T-helper 17 cell (primary cell): ENCODE data around the gene UBFD1. TPM values are rescaled to one million over a fixed set of nuclear protein-coding genes. Genes with fewer than 3 reads are reported as not detected.
"Not testable (repeated sequence)": the region's sequence is repeated elsewhere in the genome, so short reads cannot be mapped to it uniquely, and the experiment has no call there.

Experiments used
- ATAC-seq: fragments of 150-1000 bp; cut with Tn5 transposase; 2 replicates; pipeline ENCODE4 v1.10.0; 2021; ENCODE audit warnings: mild to moderate bottlenecking, moderate library complexity
- DNase-seq, 3 donors: peaks; one replicate each; pipeline versions ENCODE4 v3.0.0 to v3.0.0-alpha.2; 2020 to 2021
- H3K9me3 ChIP-seq: one replicate; pipeline ENCODE4 v1.7.0; 2013; ENCODE audit warnings: low read length, mild to moderate bottlenecking; ENCODE audit not compliant: control insufficient read depth, poor library complexity, severe bottlenecking
- H3K27ac Mint-ChIP-seq: one replicate; pipeline ENCODE4 v1.8.0; 2022; ENCODE audit warnings: mild to moderate bottlenecking, moderate library complexity, mixed read lengths
- H3K27me3 Mint-ChIP-seq: one replicate; pipeline ENCODE4 v1.8.0; 2022; ENCODE audit warnings: mixed read lengths
- H3K36me3 Mint-ChIP-seq: one replicate; pipeline ENCODE4 v1.8.0; 2022; ENCODE audit warnings: low read depth, mixed read lengths
- H3K4me1 Mint-ChIP-seq: one replicate; pipeline ENCODE4 v1.8.0; 2022; ENCODE audit warnings: mild to moderate bottlenecking, mixed read lengths
- H3K4me3 Mint-ChIP-seq: one replicate; pipeline ENCODE4 v1.8.0; 2022; ENCODE audit warnings: mild to moderate bottlenecking, moderate library complexity, mixed read lengths
- total RNA-seq, 4 donors: library from RNA in 2 of 4; stranded (reverse) in 2 of 4; gene quantifications; one replicate each; pipeline ENCODE4 v1.2.3 and lab custom pipeline; 2022 to 2026

Gene UBFD1
- total RNA-seq, 2 donors from 2014 or later, result 37.9 to 43.3 TPM

DNA sequence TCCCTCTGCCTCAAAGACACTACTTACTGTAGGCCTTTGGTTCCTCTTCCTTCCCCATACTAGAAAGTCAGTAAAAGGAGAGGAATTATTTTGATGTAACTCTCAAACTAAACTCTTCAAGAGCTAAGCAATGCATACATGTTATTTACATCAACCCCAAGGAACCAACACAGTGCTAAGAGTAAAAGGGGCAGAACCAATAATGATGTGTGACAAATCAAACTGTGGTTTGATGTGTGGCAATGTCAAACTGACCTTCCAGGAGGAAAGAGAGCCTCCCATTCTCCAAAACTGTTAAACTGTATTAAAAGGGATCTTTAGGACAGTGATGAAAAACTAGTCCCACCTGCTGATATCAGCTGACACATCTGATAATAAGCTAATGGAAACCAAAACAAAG, 22.9 kb downstream of the UBFD1 start:
- H3K27ac Mint-ChIP-seq, result no peak overlapping the region
- ATAC-seq (no peak), DNase-seq (no peak)
- H3K36me3 Mint-ChIP-seq, result peaks cover 3% of the 10 kb centered on the region
- no peaks in the 10 kb centered on the region for H3K9me3 ChIP-seq
- no peaks in the 10 kb centered on the region for H3K27me3 Mint-ChIP-seq
- no peak overlapping the region for H3K4me3 Mint-ChIP-seq
- H3K4me1 Mint-ChIP-seq, result peaks cover 5% of the 10 kb centered on the region

DNA sequence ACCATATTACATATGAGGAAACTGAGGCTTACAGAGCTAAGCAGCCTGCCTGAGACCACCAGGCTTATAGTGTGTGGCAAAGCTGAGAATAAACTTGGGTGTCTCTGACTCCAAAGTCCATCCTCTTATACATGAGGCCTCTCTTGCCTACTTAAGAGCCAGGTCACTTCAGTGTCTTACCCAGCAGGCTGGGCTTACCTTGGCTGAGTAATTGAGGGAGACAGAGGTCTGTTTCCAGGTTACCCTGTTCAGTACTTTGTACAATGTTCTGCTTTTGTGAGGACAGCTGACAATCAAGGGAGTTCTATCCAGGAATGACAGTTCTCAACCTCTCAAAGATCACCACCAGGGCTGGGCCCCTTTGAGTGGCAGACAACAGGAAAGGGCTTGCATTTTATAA, 24.2 kb downstream of the UBFD1 start:
- Mint-ChIP-seq H3K27ac (no peak overlapping the region), H3K4me3 (no peak overlapping the region), H3K36me3 (peaks cover 3% of the 10 kb centered on the region), H3K27me3 (no peaks in the 10 kb centered on the region), H3K4me1 (peaks cover 3% of the 10 kb centered on the region)
- DNase-seq (no peak), ATAC-seq (no peak)
- no peaks in the 10 kb centered on the region for H3K9me3 ChIP-seq

DNA sequence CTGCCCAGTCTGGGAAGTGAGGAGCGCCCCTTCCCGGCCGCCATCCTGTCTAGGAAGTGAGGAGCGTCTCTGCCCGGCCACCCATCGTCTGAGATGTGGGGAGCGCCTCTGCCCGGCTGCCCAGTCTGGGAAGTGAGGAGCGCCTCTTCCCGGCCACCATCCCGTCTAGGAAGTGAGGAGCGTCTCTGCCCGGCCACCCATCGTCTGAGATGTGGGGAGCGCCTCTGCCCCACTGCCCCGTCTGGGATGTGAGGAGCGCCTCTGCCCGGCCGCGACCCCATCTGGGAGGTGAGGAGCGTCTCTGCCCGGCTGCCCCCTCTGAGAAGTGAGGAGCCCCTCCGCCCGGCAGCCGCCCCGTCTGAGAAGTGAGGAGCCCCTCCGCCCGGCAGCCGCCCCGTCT, 25.7 kb downstream of the UBFD1 start:
- not testable (repeated sequence) for H3K4me3 Mint-ChIP-seq, H3K4me1 Mint-ChIP-seq, H3K36me3 Mint-ChIP-seq, H3K27me3 Mint-ChIP-seq, ATAC-seq, H3K9me3 ChIP-seq, H3K27ac Mint-ChIP-seq, DNase-seq

GRCh38 chr16:23584186-23585076, 26.9 kb downstream of the UBFD1 start:
- no peak overlapping the region for H3K4me3 Mint-ChIP-seq
- H3K9me3 ChIP-seq, result no peaks in the 10 kb centered on the region
- no peaks in the 10 kb centered on the region for H3K27me3 Mint-ChIP-seq
- ATAC-seq (no peak), DNase-seq (no peak)
- H3K27ac Mint-ChIP-seq, result no peak overlapping the region
- peaks cover 8% of the 10 kb centered on the region for H3K4me1 Mint-ChIP-seq
- peaks cover 5% of the 10 kb centered on the region for H3K36me3 Mint-ChIP-seq

GRCh38 chr16:23587726-23588125, 30.2 kb downstream of the UBFD1 start:
- Mint-ChIP-seq H3K4me3 (no peak overlapping the region), H3K36me3 (peaks cover 13% of the 10 kb centered on the region), H3K27me3 (no peaks in the 10 kb centered on the region), H3K27ac (no peak overlapping the region), H3K4me1 (peaks cover 17% of the 10 kb centered on the region)
- H3K9me3 ChIP-seq, result no peaks in the 10 kb centered on the region
- no peak for DNase-seq
- ATAC-seq, result no peak

- Mint-ChIP-seq H3K27ac (no peak overlapping the region), H3K36me3 (peaks cover 10% of the 10 kb centered on the region), H3K4me1 (peaks cover 18% of the 10 kb centered on the region), H3K27me3 (no peaks in the 10 kb centered on the region), H3K4me3 (no peak overlapping the region)
- H3K9me3 ChIP-seq, result no peaks in the 10 kb centered on the region
- no peak for DNase-seq
- ATAC-seq, result no peak
Measured at GRCh38 chr16:23590181-23590580, 32.7 kb downstream of the UBFD1 start.

- H3K36me3 Mint-ChIP-seq, result peaks cover 10% of the 10 kb centered on the region
- H3K27ac Mint-ChIP-seq, result peak overlapping the region; percentile 63
- no peak overlapping the region for H3K4me3 Mint-ChIP-seq
Measured at GRCh38 chr16:23594186-23594585, 36.7 kb downstream of the UBFD1 start.

GRCh38 chr16:23595246-23595950, 37.9 kb downstream of the UBFD1 start:
- Mint-ChIP-seq H3K4me1 (peaks cover 20% of the 10 kb centered on the region), H3K27ac (peak overlapping the region; percentile 63), H3K27me3 (no peaks in the 10 kb centered on the region), H3K4me3 (peak overlapping the region; percentile 84), H3K36me3 (peaks cover 7% of the 10 kb centered on the region)
- ATAC-seq (no peak), DNase-seq (no peak)
- H3K9me3 ChIP-seq, result no peaks in the 10 kb centered on the region

More at GRCh38 chr16:23594186-23594585, 36.7 kb downstream of the UBFD1 start:
- DNase-seq (no peak), ATAC-seq (no peak)
- H3K9me3 ChIP-seq, result no peaks in the 10 kb centered on the region
- Mint-ChIP-seq H3K27me3 (no peaks in the 10 kb centered on the region), H3K4me1 (peaks cover 20% of the 10 kb centered on the region)

DNA sequence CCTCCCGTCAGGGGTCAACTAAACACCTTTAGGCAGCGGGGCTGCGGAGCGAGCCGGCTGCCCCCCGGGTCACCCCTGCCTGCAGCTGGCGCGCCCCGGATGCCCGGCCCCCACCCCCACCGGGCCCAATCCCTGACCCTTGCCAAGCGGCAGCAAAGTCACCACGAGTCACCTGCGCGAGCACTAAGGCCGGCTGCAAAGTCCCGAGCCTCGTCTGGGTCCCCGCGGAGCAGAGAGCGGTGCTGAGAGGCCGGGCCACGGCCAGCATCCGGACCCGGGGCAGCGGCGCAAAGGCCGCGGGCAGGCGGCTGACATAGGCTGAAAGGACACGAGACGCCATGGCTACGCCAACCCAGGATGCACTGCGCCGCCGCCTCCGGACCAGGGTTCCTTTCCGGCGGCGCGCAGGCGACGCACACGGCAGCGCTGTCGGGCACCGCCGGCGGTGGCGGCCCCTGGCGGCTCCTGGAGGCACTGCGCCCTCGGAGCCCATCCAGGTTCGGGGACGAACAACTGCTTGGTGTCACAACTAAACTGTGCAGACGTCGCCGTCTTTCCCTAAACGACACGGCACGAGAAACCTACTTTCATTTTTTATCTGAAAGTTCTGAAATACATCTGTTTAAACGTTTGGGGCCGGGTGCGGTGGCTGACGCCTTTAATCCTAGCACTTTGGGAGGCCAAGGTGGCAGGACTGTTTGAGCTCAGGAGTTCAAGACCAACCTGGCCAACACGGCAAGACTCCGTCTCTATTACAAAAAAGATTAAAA, 38.6 kb downstream of the UBFD1 start, which contains the start of gene NDUFAB1:
TSS of gene NDUFAB1 (minus strand) at position 366 of the 770 bp plus-strand sequence. CDS start at position 340, 26 bp downstream.
- Mint-ChIP-seq H3K27ac (peak within 1 kb of the TSS; percentile 63), H3K4me3 (peak within 1 kb of the TSS; percentile 84), H3K27me3 (no peaks in the 10 kb centered on the region), H3K4me1 (peaks cover 20% of the 10 kb centered on the region), H3K36me3 (peaks cover 7% of the 10 kb centered on the region)
- DNase-seq (peak; percentile 84 to 95 (median 89)), ATAC-seq (peak; percentile 99)
- no peaks in the 10 kb centered on the region for H3K9me3 ChIP-seq

GRCh38 chr16:23597003-23597756, 39.7 kb downstream of the UBFD1 start:
- peak overlapping the region; percentile 39 for H3K4me3 Mint-ChIP-seq
- H3K9me3 ChIP-seq, result no peaks in the 10 kb centered on the region
- no peaks in the 10 kb centered on the region for H3K36me3 Mint-ChIP-seq
- no peaks in the 10 kb centered on the region for H3K27me3 Mint-ChIP-seq
- no peak for DNase-seq
- H3K4me1 Mint-ChIP-seq, result peaks cover 13% of the 10 kb centered on the region
- ATAC-seq, result no peak
- H3K27ac Mint-ChIP-seq, result no peak overlapping the region

- H3K9me3 ChIP-seq, result no peaks in the 10 kb centered on the region
- Mint-ChIP-seq H3K36me3 (no peaks in the 10 kb centered on the region), H3K4me3 (no peak overlapping the region), H3K27me3 (no peaks in the 10 kb centered on the region), H3K4me1 (peaks cover 3% of the 10 kb centered on the region), H3K27ac (no peak overlapping the region)
- ATAC-seq (no peak), DNase-seq (no peak)
Measured at GRCh38 chr16:23607726-23608125, 50.2 kb downstream of the UBFD1 start.

GRCh38 chr16:23608194-23608593, 50.7 kb downstream of the UBFD1 start:
- ATAC-seq, result no peak
- Mint-ChIP-seq H3K36me3 (no peaks in the 10 kb centered on the region), H3K27me3 (no peaks in the 10 kb centered on the region), H3K27ac (no peak overlapping the region), H3K4me1 (peaks cover 3% of the 10 kb centered on the region), H3K4me3 (no peak overlapping the region)
- H3K9me3 ChIP-seq, result no peaks in the 10 kb centered on the region
- no peak for DNase-seq
